ENCODE results near the gene ADCY2.

The ADCY2 gene

GRCh38 chr5:7610531-7611177 lies 214.7 kb downstream of the ADCY2 start:
- H2AK5ac ChIP-seq (ENCODE audit: low read length, severe bottlenecking) = no peak overlapping the region
- H3K27ac ChIP-seq (ENCODE audit: low read length, poor library complexity, severe bottlenecking) = no peak overlapping the region
- H3K27me3 ChIP-seq (ENCODE audit: control insufficient read depth in 1 of 2, insufficient read depth in 1 of 2, low read length in 2 of 2) = no peaks in the 10 kb centered on the region
- peaks cover 1% of the 10 kb centered on the region for H3K4me1 ChIP-seq (ENCODE audit: control insufficient read depth, insufficient read depth, low read depth, low read length)
- no peak overlapping the region for H4K8ac ChIP-seq (ENCODE audit: low read length)
- no peak overlapping the region for H3K9ac ChIP-seq (ENCODE audit: low read length)
- no peak overlapping the region for H2BK5ac ChIP-seq (ENCODE audit: low read depth, low read length, poor library complexity, severe bottlenecking)
- H2AFZ ChIP-seq (ENCODE audit: low read depth, low read length) = no peak overlapping the region
- no peaks in the 10 kb centered on the region for H3K9me3 ChIP-seq (ENCODE audit: control insufficient read depth, low read length)
- no peak overlapping the region for H3K4ac ChIP-seq (ENCODE audit: low read depth in 1 of 2, low read length in 2 of 2)
- H4K91ac ChIP-seq (ENCODE audit: low read length) = no peak overlapping the region
- no peak overlapping the region for H2BK120ac ChIP-seq (ENCODE audit: low read depth, low read length)
- H3K4me2 ChIP-seq (ENCODE audit: low read length, poor library complexity, severe bottlenecking) = no peak overlapping the region
- no peak overlapping the region for H2BK12ac ChIP-seq (ENCODE audit: low read length in 2 of 2)
- no peak overlapping the region for H3K18ac ChIP-seq (ENCODE audit: low read depth in 1 of 2, low read length in 2 of 2)
- no peak for DNase-seq
- no peaks in the 10 kb centered on the region for H3K36me3 ChIP-seq (ENCODE audit: control insufficient read depth in 1 of 2, insufficient read depth in 2 of 2, low read depth in 1 of 2, low read length in 2 of 2)
- WGBS = 47% methylated on average over 2 of the region's 2 CpGs
- H3K79me1 ChIP-seq (replicated peaks; ENCODE audit: low read length, poor library complexity, severe bottlenecking) = no peaks in the 10 kb centered on the region
- H3K14ac ChIP-seq (ENCODE audit: low read length in 2 of 2) = no peak overlapping the region
- no peak overlapping the region for H3K4me3 ChIP-seq (ENCODE audit: insufficient read depth in 1 of 2, low read depth in 1 of 2, low read length in 2 of 2)
- no peak overlapping the region for H2BK15ac ChIP-seq (ENCODE audit: low read depth, poor library complexity, severe bottlenecking)
- H3K23ac ChIP-seq (ENCODE audit: low read length in 2 of 2) = no peak overlapping the region

- Histone ChIP-seq H4K91ac (ENCODE audit: low read length) (no peak overlapping the region), H3K36me3 (ENCODE audit: control insufficient read depth in 1 of 2, insufficient read depth in 2 of 2, low read depth in 1 of 2, low read length in 2 of 2) (no peaks in the 10 kb centered on the region), H3K4me2 (ENCODE audit: low read length, poor library complexity, severe bottlenecking) (no peak overlapping the region), H2BK120ac (ENCODE audit: low read depth, low read length) (no peak overlapping the region), H3K9me3 (ENCODE audit: control insufficient read depth, low read length) (no peaks in the 10 kb centered on the region), H2BK15ac (ENCODE audit: low read depth, poor library complexity, severe bottlenecking) (no peak overlapping the region), H2AFZ (ENCODE audit: low read depth, low read length) (no peak overlapping the region), H2BK5ac (ENCODE audit: low read depth, low read length, poor library complexity, severe bottlenecking) (no peak overlapping the region), H3K9ac (ENCODE audit: low read length) (no peak overlapping the region), H2AK5ac (ENCODE audit: low read length, severe bottlenecking) (no peak overlapping the region), H3K27ac (ENCODE audit: low read length, poor library complexity, severe bottlenecking) (no peak overlapping the region), H3K4me1 (ENCODE audit: control insufficient read depth, insufficient read depth, low read depth, low read length) (peaks cover 1% of the 10 kb centered on the region), H3K14ac (ENCODE audit: low read length in 2 of 2) (no peak overlapping the region), H3K23ac (ENCODE audit: low read length in 2 of 2) (no peak overlapping the region), H3K27me3 (ENCODE audit: control insufficient read depth in 1 of 2, insufficient read depth in 1 of 2, low read length in 2 of 2) (no peaks in the 10 kb centered on the region), H4K8ac (ENCODE audit: low read length) (no peak overlapping the region), H3K79me1 (replicated peaks; ENCODE audit: low read length, poor library complexity, severe bottlenecking) (no peaks in the 10 kb centered on the region), H2BK12ac (ENCODE audit: low read length in 2 of 2) (no peak overlapping the region), H3K4me3 (ENCODE audit: insufficient read depth in 1 of 2, low read depth in 1 of 2, low read length in 2 of 2) (no peak overlapping the region), H3K18ac (ENCODE audit: low read depth in 1 of 2, low read length in 2 of 2) (no peak overlapping the region), H3K4ac (ENCODE audit: low read depth in 1 of 2, low read length in 2 of 2) (no peak overlapping the region)
- no peak for DNase-seq
- 63% methylated on average over 1 of the region's 1 CpG for WGBS
Observed at GRCh38 chr5:7611518-7611917, 215.6 kb downstream of the ADCY2 start.

GRCh38 chr5:7615566-7616061 lies 219.7 kb downstream of the ADCY2 start:
- no peaks in the 10 kb centered on the region for H3K27me3 ChIP-seq (ENCODE audit: control insufficient read depth in 1 of 2, insufficient read depth in 1 of 2, low read length in 2 of 2)
- 63% methylated on average over 1 of the region's 2 CpGs for WGBS

GRCh38 chr5:7616897-7617296 lies 221.0 kb downstream of the ADCY2 start:
- H2BK15ac ChIP-seq (ENCODE audit: low read depth, poor library complexity, severe bottlenecking) = no peak overlapping the region
- no peak overlapping the region for H2BK120ac ChIP-seq (ENCODE audit: low read depth, low read length)
- no peaks in the 10 kb centered on the region for H3K27me3 ChIP-seq (ENCODE audit: control insufficient read depth in 1 of 2, insufficient read depth in 1 of 2, low read length in 2 of 2)
- WGBS = 65% methylated on average over 2 of the region's 2 CpGs
- no peak overlapping the region for H2AFZ ChIP-seq (ENCODE audit: low read depth, low read length)
- H3K4me3 ChIP-seq (ENCODE audit: insufficient read depth in 1 of 2, low read depth in 1 of 2, low read length in 2 of 2) = no peak overlapping the region
- no peaks in the 10 kb centered on the region for H3K9me3 ChIP-seq (ENCODE audit: control insufficient read depth, low read length)
- no peak for DNase-seq
- H2BK5ac ChIP-seq (ENCODE audit: low read depth, low read length, poor library complexity, severe bottlenecking) = no peak overlapping the region
- no peaks in the 10 kb centered on the region for H3K79me1 ChIP-seq (replicated peaks; ENCODE audit: low read length, poor library complexity, severe bottlenecking)
- no peak overlapping the region for H2BK12ac ChIP-seq (ENCODE audit: low read length in 2 of 2)
- no peak overlapping the region for H3K9ac ChIP-seq (ENCODE audit: low read length)
- H3K18ac ChIP-seq (ENCODE audit: low read depth in 1 of 2, low read length in 2 of 2) = no peak overlapping the region
- H4K91ac ChIP-seq (ENCODE audit: low read length) = no peak overlapping the region
- H3K4me1 ChIP-seq (ENCODE audit: control insufficient read depth, insufficient read depth, low read depth, low read length) = peaks cover 1% of the 10 kb centered on the region
- H2AK5ac ChIP-seq (ENCODE audit: low read length, severe bottlenecking) = no peak overlapping the region
- no peak overlapping the region for H3K14ac ChIP-seq (ENCODE audit: low read length in 2 of 2)
- no peak overlapping the region for H3K23ac ChIP-seq (ENCODE audit: low read length in 2 of 2)
- no peak overlapping the region for H3K4me2 ChIP-seq (ENCODE audit: low read length, poor library complexity, severe bottlenecking)
- H3K36me3 ChIP-seq (ENCODE audit: control insufficient read depth in 1 of 2, insufficient read depth in 2 of 2, low read depth in 1 of 2, low read length in 2 of 2) = no peaks in the 10 kb centered on the region
- H3K4ac ChIP-seq (ENCODE audit: low read depth in 1 of 2, low read length in 2 of 2) = no peak overlapping the region
- no peak overlapping the region for H4K8ac ChIP-seq (ENCODE audit: low read length)
- no peak overlapping the region for H3K27ac ChIP-seq (ENCODE audit: low read length, poor library complexity, severe bottlenecking)

More at GRCh38 chr5:7615566-7616061, 219.7 kb downstream of the ADCY2 start:
- Histone ChIP-seq H3K9ac (ENCODE audit: low read length) (no peak overlapping the region), H3K79me1 (replicated peaks; ENCODE audit: low read length, poor library complexity, severe bottlenecking) (no peaks in the 10 kb centered on the region), H3K23ac (ENCODE audit: low read length in 2 of 2) (no peak overlapping the region), H3K4me1 (ENCODE audit: control insufficient read depth, insufficient read depth, low read depth, low read length) (peaks cover 1% of the 10 kb centered on the region), H3K4ac (ENCODE audit: low read depth in 1 of 2, low read length in 2 of 2) (no peak overlapping the region), H2BK15ac (ENCODE audit: low read depth, poor library complexity, severe bottlenecking) (no peak overlapping the region), H4K91ac (ENCODE audit: low read length) (no peak overlapping the region), H2BK120ac (ENCODE audit: low read depth, low read length) (no peak overlapping the region), H3K4me2 (ENCODE audit: low read length, poor library complexity, severe bottlenecking) (no peak overlapping the region), H3K4me3 (ENCODE audit: insufficient read depth in 1 of 2, low read depth in 1 of 2, low read length in 2 of 2) (no peak overlapping the region), H3K27ac (ENCODE audit: low read length, poor library complexity, severe bottlenecking) (no peak overlapping the region), H3K9me3 (ENCODE audit: control insufficient read depth, low read length) (no peaks in the 10 kb centered on the region), H4K8ac (ENCODE audit: low read length) (no peak overlapping the region), H3K14ac (ENCODE audit: low read length in 2 of 2) (no peak overlapping the region), H2AFZ (ENCODE audit: low read depth, low read length) (no peak overlapping the region), H2BK12ac (ENCODE audit: low read length in 2 of 2) (no peak overlapping the region), H2AK5ac (ENCODE audit: low read length, severe bottlenecking) (no peak overlapping the region), H3K36me3 (ENCODE audit: control insufficient read depth in 1 of 2, insufficient read depth in 2 of 2, low read depth in 1 of 2, low read length in 2 of 2) (no peaks in the 10 kb centered on the region), H2BK5ac (ENCODE audit: low read depth, low read length, poor library complexity, severe bottlenecking) (no peak overlapping the region), H3K18ac (ENCODE audit: low read depth in 1 of 2, low read length in 2 of 2) (no peak overlapping the region)
- no peak for DNase-seq
